ENCODE data around the gene DLX1.
"Not testable (repeated sequence)": the region's sequence is repeated elsewhere in the genome, so short reads cannot be mapped to it uniquely, and the experiment has no call there.

DLX1 gene

DNA sequence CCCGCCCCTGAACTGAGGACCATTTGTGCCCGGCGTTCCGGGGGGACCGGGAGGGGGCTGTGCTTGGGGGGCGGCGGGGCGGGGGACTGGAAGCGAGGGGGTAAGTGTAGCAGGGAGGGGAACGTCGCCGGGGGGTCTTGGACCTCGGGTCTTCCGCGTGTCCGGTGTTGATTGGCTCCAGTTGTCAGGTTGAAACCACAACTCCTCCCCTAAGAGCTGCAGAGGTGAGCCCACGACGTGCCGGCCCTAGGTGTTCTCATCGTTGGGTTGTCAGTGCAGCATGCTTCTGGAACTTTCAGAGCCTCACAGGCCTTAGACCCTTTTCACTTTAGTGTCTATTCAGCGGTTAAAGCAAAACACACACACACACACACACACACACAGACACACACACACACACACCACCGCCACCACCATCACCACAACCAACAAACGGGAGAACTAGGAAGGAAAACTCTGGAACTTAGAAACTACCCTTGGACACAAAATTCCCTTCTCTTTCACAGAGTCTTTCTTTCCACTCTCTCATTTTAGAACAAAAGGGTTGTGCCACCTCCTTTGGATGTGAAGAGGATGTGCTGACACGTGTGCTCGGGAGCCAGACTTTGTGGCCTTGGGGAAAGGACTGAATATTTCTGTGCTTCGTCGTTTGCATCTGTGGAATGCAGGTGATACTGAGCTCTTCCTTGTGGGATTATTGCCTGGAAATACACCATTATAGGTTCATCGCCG lies 24.1 kb downstream of the DLX1 start:
- in situ Hi-C loops (cut with MboI; ENCODE audit: low sequenced_read_pairs): loop anchor here (25.0 kb wide), 2 partner anchors 397 to 522 kb away; no protein-coding TSS in a partner anchor

DNA sequence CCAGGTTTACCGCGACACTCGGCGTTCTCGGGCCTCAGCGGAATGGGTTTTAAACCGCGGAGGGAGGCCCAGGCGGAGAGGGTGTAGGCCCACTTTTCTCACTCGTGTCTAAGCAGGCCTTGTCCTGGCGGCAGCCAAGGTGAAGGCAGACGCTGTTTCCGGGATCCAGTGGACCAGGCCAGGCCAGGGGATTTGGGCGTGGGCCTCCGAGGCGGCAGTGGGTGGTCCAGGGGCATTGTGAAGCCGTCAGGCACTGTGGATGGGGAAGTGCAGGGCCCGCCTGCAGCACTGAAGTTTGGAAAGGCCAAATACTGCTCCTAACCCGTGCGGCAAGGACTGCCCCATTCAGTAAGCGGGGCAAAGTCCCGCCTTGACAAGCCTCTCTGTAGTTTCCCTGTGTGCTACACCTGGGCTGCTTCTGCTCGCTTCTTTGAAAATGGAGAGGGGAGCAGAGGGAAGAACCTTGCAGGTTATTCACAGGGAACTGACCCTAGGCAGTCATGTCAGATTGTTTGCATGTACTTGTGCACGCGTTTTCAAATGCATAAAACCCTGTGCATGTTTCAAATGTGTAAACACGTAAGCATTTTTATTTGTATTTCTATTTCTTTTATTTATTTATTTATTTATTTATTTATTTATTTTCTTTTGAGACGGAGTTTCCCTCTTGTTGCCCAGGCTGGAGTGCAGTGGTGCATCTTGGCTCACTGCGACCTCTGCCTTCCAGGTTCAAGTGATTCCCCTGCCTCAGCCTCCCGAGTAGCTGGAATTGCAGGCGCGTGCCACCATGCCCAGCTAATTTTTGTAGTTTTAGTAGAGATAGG lies 24.9 kb downstream of the DLX1 start:
- in situ Hi-C loops (cut with MboI; ENCODE audit: low sequenced_read_pairs): loop anchor here (25.0 kb wide), 2 partner anchors 398 to 523 kb away; no protein-coding TSS in a partner anchor

DNA sequence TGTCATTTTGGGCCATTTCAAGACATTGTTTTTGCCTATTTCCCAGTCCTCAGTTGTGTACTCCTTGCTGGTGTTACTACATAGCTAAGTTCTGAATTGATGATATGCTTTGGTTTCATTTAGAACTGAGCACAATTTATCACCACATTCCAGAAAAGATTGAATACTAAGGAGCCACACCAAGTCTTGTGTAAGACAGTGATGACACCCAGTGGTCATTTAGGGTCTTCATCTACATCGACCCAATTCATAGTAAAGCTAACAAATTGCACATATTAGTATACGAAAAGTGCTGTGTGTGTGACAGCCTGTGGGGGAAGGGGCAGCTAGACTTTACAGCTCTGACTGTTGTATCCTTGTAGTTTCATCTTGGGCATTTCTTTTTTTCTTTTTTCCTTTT lies 28.3 kb downstream of the DLX1 start:
- in situ Hi-C loops (cut with MboI; ENCODE audit: low sequenced_read_pairs): loop anchor here (25.0 kb wide), 2 partner anchors 401 to 526 kb away; no protein-coding TSS in a partner anchor

DNA sequence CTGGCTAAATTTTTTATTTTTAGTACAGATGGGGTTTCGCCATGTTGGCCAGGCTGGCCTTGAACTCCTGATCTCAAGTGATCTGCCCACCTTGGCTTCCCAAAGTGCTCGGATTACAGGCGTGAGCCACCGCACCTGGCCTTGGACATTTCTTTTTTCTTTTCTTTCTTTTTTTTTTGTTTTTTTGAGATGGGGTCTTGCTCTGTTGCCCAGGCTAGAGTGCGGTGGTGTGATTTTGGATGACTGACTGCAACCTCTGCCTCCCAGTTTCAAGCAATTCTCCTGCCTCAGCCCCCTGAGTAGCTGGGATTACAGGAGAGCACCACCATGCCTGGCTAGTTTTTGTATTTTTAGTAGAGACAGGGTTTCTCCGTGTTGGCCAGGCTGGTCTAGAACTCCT lies 28.9 kb downstream of the DLX1 start:
- in situ Hi-C loops (cut with MboI; ENCODE audit: low sequenced_read_pairs): loop anchor here (25.0 kb wide), 2 partner anchors 402 to 527 kb away; no protein-coding TSS in a partner anchor

DNA sequence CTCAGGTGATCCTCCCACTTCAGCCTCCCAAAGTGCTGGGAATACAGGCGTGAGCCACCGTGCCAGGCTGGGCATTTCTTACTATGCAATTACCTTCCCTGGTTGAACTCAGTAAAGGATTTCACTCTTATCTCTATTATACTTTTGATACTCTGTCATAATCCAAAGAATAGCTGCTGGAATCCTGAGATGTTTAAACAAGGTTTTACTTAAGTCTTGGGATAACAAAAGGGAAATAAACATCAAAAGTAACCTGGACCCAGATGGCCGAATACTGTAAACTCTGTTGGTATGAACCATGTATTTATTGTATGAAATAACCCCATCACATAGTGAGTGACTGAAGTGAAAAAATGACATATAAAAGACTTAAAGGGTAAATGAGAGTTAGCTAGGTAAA lies 29.3 kb downstream of the DLX1 start:
- in situ Hi-C loops (cut with MboI; ENCODE audit: low sequenced_read_pairs): loop anchor here (25.0 kb wide), 2 partner anchors 402 to 527 kb away; no protein-coding TSS in a partner anchor

DNA sequence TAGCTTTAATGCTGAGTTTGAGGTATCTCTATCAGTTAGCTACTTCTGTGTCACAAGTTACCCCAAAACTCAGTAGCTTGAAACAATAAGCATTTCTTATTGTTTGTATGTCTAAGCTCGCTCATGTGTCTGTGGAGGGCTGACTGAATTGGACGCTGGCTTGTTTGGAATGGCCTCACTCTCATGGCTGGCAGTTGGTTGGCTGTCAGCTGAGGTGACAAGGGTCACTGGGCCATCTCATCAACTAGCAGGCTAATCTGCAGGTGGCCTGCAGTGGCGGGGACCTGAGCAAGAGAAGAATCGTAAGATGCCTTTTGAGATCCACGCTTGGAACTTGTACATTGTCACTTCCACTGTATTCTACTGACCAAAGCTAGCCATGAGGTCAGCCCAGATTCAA lies 30.8 kb downstream of the DLX1 start:
- in situ Hi-C loops (cut with MboI; ENCODE audit: low sequenced_read_pairs): loop anchor here (25.0 kb wide), 2 partner anchors 404 to 529 kb away; no protein-coding TSS in a partner anchor

DNA sequence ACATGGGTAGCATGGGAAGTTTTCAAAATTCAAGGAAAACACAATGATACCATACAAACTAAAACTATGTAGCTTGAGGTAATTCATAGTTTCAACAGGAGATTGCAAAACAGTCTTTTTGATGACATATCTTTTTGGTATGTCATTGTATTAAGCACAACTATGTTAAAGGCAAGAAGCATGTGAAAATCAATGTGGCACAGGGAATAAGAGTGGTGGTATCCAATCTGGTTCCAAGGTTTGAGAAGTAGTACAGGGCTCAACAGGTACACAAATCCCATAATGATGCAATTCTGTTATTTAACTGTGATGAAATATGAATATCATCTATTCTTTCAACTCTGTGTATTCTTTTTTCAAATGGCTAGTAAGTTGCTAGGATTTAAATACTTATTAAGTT lies 33.8 kb downstream of the DLX1 start:
- in situ Hi-C loops (cut with MboI; ENCODE audit: low sequenced_read_pairs): loop anchor here (25.0 kb wide), 2 partner anchors 407 to 532 kb away; no protein-coding TSS in a partner anchor

DNA sequence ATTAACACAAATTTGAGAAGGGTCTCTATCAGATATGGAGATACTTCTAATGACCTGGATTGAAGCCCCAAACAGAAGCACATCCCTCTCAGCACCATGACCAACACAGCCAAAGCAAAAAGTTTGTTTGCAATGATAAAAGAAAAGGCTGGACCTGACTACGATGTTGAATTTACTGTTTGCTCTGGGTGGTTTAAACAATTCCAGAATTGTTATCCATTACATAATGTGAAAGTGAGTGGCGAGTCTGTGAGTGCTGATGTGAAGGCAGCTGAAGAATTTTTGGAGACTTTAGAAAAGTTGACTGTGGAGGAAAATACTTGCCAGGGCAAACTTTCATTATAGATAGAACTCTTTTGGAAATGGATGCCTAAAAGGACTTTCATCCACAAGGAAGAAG lies 34.8 kb downstream of the DLX1 start:
- in situ Hi-C loops (cut with MboI; ENCODE audit: low sequenced_read_pairs): loop anchor here (25.0 kb wide), 2 partner anchors 408 to 533 kb away; no protein-coding TSS in a partner anchor

DNA sequence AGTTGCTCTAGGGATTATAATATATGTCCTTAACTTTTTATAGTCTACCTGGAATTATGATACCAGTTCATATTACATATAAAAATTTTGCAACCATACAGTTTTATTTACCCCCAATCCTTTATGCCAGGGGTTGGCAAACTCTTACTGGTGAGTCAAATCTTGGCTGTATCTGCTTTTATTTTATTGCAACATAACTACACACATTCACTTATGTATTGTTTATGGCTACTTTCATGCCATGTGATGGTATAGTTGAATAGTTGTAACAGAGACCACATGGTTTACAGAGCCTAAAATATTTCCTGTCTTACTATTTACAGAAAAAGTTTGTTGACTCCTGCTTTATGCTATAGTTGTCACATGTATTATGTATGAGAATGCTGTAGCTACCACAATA lies 43.2 kb downstream of the DLX1 start:
- in situ Hi-C loops (cut with MboI; ENCODE audit: low sequenced_read_pairs): no loop called here

DNA sequence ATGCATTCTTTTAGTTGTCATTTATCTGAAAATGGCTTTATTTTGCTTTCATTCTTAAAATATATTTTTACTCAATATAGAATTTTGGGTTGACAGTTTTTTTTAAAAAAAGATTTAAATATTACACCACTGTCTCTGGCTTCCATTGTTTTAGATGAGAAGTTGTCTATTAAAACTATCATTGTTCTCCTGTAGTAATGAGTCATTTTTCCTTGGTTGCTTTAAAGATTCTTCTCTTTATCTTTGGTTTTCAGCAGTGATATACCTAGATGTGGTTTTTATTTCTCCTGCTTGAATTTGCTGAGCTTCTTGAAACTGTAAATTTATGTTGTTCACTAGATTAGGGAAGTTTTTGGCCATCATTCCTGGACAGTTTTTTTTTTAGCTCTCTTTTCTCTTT lies 44.1 kb downstream of the DLX1 start:
- in situ Hi-C loops (cut with MboI; ENCODE audit: low sequenced_read_pairs): no loop called here

DNA sequence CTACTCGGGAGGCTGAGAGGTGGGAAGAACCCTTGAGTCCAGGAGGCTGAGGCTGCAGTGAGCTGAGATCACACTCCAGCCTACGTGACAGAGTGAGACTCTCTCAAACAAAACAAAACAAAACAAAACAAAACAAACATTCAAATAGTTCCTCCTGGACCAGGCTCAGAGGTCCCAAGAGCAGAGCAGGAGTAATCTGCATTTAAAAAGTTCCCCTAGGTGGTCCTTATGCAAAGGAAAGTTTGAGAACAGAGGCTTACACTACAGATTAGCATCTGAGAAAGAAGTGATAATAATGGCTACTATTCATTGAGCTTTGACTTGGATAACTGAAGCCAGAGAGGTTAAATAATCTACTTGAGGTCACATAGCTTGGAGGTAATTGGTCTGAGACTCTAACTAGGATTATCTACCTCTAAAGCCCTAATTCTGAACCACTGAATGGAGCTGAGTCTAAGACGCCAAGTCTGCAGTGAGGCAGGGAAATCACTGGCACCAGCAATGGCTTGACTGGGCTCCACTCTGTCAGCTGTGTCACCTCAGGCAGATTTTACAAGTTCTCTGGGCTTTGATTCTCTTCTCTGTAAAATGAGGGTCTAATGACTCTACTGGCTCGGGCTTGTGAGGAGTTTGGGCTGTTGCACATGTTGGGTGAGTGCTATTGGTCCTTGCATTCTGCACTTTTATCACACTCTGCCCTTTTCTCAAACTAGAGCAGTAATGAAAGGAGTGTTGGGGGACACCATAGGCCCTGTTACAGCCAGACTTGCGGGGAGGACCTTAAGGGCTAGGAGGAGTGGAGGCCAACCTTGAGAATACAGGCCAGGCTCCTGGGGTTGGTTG lies 46.6 kb downstream of the DLX1 start:
- in situ Hi-C loops (cut with MboI; ENCODE audit: low sequenced_read_pairs): no loop called here

DNA sequence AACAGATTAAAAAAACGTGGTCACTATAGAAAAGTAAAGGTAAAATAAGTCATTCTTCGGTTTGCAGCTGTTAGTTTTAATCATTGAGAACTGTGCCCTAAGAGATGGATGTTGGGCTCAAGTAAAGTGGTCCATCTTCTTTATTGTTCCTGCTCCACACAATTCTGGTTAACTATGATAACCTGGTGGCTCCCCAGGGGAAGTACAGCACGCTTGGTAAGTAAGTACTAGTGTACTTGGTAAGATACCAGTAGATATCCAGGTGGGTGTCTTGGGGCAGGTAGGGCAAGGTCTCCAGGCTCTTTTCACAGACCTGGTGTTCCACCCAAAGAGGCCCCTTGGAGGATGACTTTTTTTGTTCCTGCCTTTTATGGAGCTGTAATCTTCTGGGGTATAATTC lies 49.0 kb downstream of the DLX1 start:
- in situ Hi-C loops (cut with MboI; ENCODE audit: low sequenced_read_pairs): no loop called here

DNA sequence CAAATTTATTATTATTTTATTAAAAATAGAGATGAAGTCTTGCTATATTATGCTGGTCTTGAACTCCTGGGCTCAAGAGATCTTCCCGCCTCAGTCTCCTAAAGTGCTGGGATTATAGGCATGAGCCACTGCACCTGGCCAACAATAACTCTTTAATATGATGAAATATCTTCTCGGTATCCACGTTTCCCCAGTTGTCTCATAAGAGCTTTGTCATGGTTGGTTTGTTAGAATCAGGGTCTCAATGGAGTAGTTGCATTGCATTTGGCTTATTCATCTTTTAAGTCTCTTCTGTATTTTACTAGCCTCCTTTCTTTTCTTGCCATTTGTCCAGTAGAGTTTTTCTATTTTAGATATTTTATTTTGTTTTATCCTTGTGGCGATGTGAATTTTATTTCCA lies 50.1 kb downstream of the DLX1 start:
- in situ Hi-C loops (cut with MboI; ENCODE audit: low sequenced_read_pairs): no loop called here

DNA sequence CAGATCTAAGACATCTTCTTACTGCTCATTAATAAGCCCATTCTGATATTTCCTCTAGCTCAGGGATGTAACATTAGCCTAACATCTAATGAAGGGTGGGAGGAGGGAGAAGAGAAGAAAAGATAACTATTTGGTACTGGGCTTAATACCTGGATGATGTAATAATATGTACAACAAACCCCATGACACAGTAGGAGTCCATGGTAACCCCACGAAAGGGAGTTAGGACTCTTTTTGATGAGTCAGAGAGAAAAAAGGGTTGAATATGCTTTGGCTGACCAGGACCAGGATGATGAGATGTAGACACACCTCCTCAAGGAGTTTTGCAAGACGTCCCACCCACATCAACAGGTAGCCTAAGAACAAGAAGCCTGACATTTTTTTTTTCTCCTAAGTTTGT lies 51.8 kb downstream of the DLX1 start:
- in situ Hi-C loops (cut with MboI; ENCODE audit: low sequenced_read_pairs): no loop called here

DNA sequence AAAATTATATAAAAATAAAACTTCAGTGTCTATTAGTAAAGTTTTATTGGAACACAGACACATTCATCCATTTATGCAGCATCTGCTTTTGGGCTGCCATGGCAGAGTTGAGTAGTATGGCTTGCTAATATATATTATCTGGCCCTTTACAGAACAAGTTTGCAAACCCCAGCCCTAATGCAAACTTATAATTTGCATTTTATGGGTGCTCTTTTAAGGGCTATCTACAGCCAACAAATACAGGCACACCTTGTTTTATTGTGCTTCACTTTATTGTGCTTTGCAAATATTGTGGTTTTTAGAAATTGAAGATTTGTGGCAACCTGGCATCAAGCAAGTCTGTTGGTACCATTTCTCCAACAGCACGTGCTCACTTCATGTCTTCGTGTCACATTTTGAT lies 52.6 kb downstream of the DLX1 start:
- in situ Hi-C loops (cut with MboI; ENCODE audit: low sequenced_read_pairs): no loop called here

DNA sequence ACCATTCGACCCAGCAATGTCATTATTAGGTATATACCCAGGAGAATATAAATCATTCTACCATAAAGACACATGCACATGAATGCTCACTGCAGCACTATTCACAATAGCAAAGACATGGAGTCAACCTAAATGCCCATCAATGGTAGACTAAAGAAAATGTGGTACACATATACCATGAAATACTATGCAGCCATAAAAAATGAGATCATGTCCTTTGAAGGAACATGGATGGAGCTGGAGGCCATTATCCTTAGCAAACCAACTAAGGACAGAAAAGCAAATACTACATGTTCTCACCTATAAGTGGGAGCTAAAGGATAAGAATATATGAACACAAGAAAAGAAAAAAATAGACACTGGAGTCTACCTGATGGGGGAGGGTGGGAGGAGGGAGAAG lies 53.4 kb downstream of the DLX1 start:
- in situ Hi-C loops (cut with MboI; ENCODE audit: low sequenced_read_pairs): not testable (repeated sequence)

All from HL-60/S4 treated with phorbol 12-myristate 13-acetate at 8.2 ng/mL for 4 days and 3 days (cell line).